Measurements from ENCODE around the gene FGD6.

The FGD6 gene

GRCh38 chr12:95055057-95055456, 162.2 kb downstream of the FGD6 start:
- no peak overlapping the region for H3K27ac ChIP-seq
- no peak for DNase-seq (ENCODE audit: low read depth, low spot score)

GRCh38 chr12:95054206-95054605, 163.1 kb downstream of the FGD6 start:
- no peak for DNase-seq (ENCODE audit: low read depth, low spot score)
- no peak overlapping the region for H3K27ac ChIP-seq

GRCh38 chr12:95051241-95051640, 166.0 kb downstream of the FGD6 start:
- no peak overlapping the region for H3K27ac ChIP-seq
- DNase-seq (ENCODE audit: low read depth, low spot score), result no peak

- no peak overlapping the region for H3K27ac ChIP-seq
- no peak for DNase-seq (ENCODE audit: low read depth, low spot score)
Observed at GRCh38 chr12:95037906-95038305, 179.4 kb downstream of the FGD6 start.

GRCh38 chr12:95034750-95035149, 182.5 kb downstream of the FGD6 start:
- H3K27ac ChIP-seq, result no peak overlapping the region
- DNase-seq (ENCODE audit: low read depth, low spot score), result no peak
